K562 (cell line): ENCODE data around the gene CYS1. TPM values are rescaled to one million over a fixed set of nuclear protein-coding genes. Genes with fewer than 3 reads are reported as not detected.

Experiments
- ATAC-seq: fragments of 200-7000 bp; cut with Tn5 transposase; 3 replicates; pipeline ENCODE4 v1.9.1; 2020; ENCODE audit warnings: moderate library complexity
- BruUV-seq: library from RNA; stranded (reverse); fragments of 400-500 nt; replicated peaks from 2 replicates; lab custom pipeline; 2021; lab: Mats Ljungman, UMichigan
- CTCF ChIA-PET: fragments of 300-600 bp; formaldehyde crosslinking; extraction: SDS; loops from one replicate; lab custom pipeline; 2021; ENCODE audit warnings: low intra/inter-chr PET ratio; lab: Yijun Ruan, JAX
- POLR2A ChIA-PET: fragments of 300-600, 350-650 bp; sonication (Branson Sonifier 250); formaldehyde crosslinking; extraction: SDS; loops from one replicate; lab custom pipeline; 2021; ENCODE audit warnings: antibody characterized with exemption, inconsistent platforms; lab: Yijun Ruan, JAX
- DNase-seq, 4 experiments: peaks; one replicate each; pipeline versions ENCODE4 v3.0.0 to v3.0.0-alpha.2; 2011 to 2018; ENCODE audit warnings: low spot score in 3 of 4, mixed read lengths in 3 of 4; ENCODE audit errors: extremely low read depth in 1 of 4
- FAIRE-seq: peaks from 2 replicates; lab custom pipeline; 2011; peaks lifted over from hg19 to GRCh38; lab: Jason Lieb, UNC
- H2AFZ ChIP-seq: 2 replicates; pipeline ENCODE4 v1.6.0; 2011; ENCODE audit warnings: low read depth, low read length, control low read depth, inconsistent platforms
- H3K27ac ChIP-seq: fragments of 200-600 bp; 3 replicates; pipeline ENCODE4 v1.8.0; 2011; ENCODE audit warnings: low read depth, mild to moderate bottlenecking, control low read depth, inconsistent platforms, low read length, moderate library complexity, mixed read lengths; ENCODE audit errors: extremely low read depth
- H3K27me3 ChIP-seq, 2 experiments: fragments of 300-600 bp in 1 of 2; 2 replicates in 1 of 2; 3 replicates in 1 of 2; pipeline versions ENCODE4 v1.6.0 to v1.8.0; 2011; ENCODE audit warnings: inconsistent platforms in 2 of 2, low read length in 2 of 2, mild to moderate bottlenecking in 1 of 2, mixed read lengths in 1 of 2, moderate library complexity in 1 of 2; ENCODE audit not compliant: control insufficient read depth in 2 of 2, insufficient read depth in 2 of 2
- H3K36me3 ChIP-seq: fragments of 300-600 bp; 3 replicates; pipeline ENCODE4 v1.8.0; 2011; ENCODE audit warnings: mild to moderate bottlenecking, low read length, inconsistent platforms; ENCODE audit not compliant: control insufficient read depth, insufficient read depth
- H3K4me1 ChIP-seq, 2 experiments: fragments of 200-600 bp in 1 of 2; replicated peaks in 1 of 2; 2 replicates in 1 of 2; 3 replicates in 1 of 2; pipeline versions ENCODE4 v1.5.1 to v1.8.0; 2011; ENCODE audit warnings: inconsistent platforms in 2 of 2, low read length in 2 of 2, mild to moderate bottlenecking in 1 of 2, mixed read lengths in 1 of 2, moderate library complexity in 1 of 2; ENCODE audit not compliant: control insufficient read depth in 2 of 2, insufficient read depth in 2 of 2
- H3K4me2 ChIP-seq: 2 replicates; pipeline ENCODE4 v1.6.1; 2011; ENCODE audit warnings: low read length, control low read depth, inconsistent platforms, mixed read lengths; ENCODE audit not compliant: insufficient read depth
- H3K4me3 ChIP-seq: fragments of 200-600 bp; sonication (generic), shearing (Covaris generic); 2 replicates; pipeline ENCODE4 v1.5.1; 2016; ENCODE audit warnings: control low read depth, inconsistent platforms
- H3K79me2 ChIP-seq: fragments of 200-600 bp; 3 replicates; pipeline ENCODE4 v1.8.0; 2011; ENCODE audit warnings: low read length, inconsistent platforms; ENCODE audit not compliant: control insufficient read depth, insufficient read depth
- H3K9ac ChIP-seq, 2 experiments: 2 replicates each; pipeline versions ENCODE4 v1.6.0 to v1.6.1; 2011; ENCODE audit warnings: low read depth in 2 of 2, low read length in 2 of 2, control low read depth in 1 of 2, inconsistent platforms in 1 of 2, mild to moderate bottlenecking in 1 of 2, mixed read lengths in 1 of 2; ENCODE audit not compliant: insufficient read depth in 1 of 2
- H3K9me1 ChIP-seq: one replicate; pipeline ENCODE4 v1.6.0; 2011; ENCODE audit warnings: inconsistent platforms, mild to moderate bottlenecking, low read length, moderate library complexity; ENCODE audit not compliant: control insufficient read depth, insufficient read depth
- H3K9me3 ChIP-seq: replicated peaks from 2 replicates; pipeline ENCODE4 v1.5.1; 2011; ENCODE audit warnings: low read depth, low read length, inconsistent platforms; ENCODE audit not compliant: control insufficient read depth, insufficient read depth
- H4K20me1 ChIP-seq: replicated peaks from 2 replicates; pipeline ENCODE4 v1.6.1; 2011; ENCODE audit warnings: low read length, inconsistent platforms, mixed read lengths; ENCODE audit not compliant: control insufficient read depth, insufficient read depth
- ARID1B ChIP-seq: fragments of 450-650 bp; IDR thresholded peaks from 2 replicates; pipeline ENCODE4 v1.6.1; 2016; ENCODE audit warnings: antibody characterized with exemption, mild to moderate bottlenecking, inconsistent platforms
- L3MBTL2 ChIP-seq: fragments of 450-650 bp; IDR thresholded peaks from 2 replicates; pipeline ENCODE4 v1.6.1; 2016; ENCODE audit warnings: mild to moderate bottlenecking, moderate library complexity
- NKRF ChIP-seq: fragments of 450-650 bp; IDR thresholded peaks from 2 replicates; pipeline ENCODE4 v1.6.1; 2016; ENCODE audit warnings: borderline replicate concordance
- NR2F6 ChIP-seq: fragments of 450-650 bp; formaldehyde crosslinking; IDR thresholded peaks from 2 replicates; pipeline ENCODE4 v1.4.0; 2020; ENCODE audit warnings: mild to moderate bottlenecking
- NR4A1 ChIP-seq, 2 experiments: fragments of 250-450 bp in 1 of 2; fragments of 450-650 bp in 1 of 2; sonication (Bioruptor Pico) in 1 of 2; IDR thresholded peaks; 2 replicates each; pipeline versions ENCODE4 v1.4.0 to v1.6.1; 2016 to 2020; ENCODE audit warnings: mild to moderate bottlenecking in 2 of 2, missing compliant biosample characterization in 1 of 2, missing genetic modification characterization in 1 of 2, moderate library complexity in 1 of 2
- POLR2AphosphoS5 ChIP-seq: IDR thresholded peaks from 2 replicates; pipeline ENCODE4 v1.6.1; 2011; ENCODE audit warnings: mild to moderate bottlenecking, low read depth, low read length, moderate library complexity; ENCODE audit not compliant: control insufficient read depth, insufficient read depth
- POLR2G ChIP-seq: fragments of 200-400 bp; formaldehyde crosslinking; IDR thresholded peaks from 2 replicates; pipeline ENCODE4 v1.6.1; 2017; ENCODE audit warnings: low read depth, mild to moderate bottlenecking, antibody characterized with exemption, low read length, moderate library complexity
- POLR3A ChIP-seq: IDR thresholded peaks from 2 replicates; pipeline ENCODE4 v1.6.1; 2011; ENCODE audit warnings: borderline replicate concordance, mild to moderate bottlenecking, moderate library complexity; ENCODE audit not compliant: insufficient read length, insufficient read depth; ENCODE audit errors: extremely low read depth
- RBFOX2 ChIP-seq: fragments of 200-400 bp; formaldehyde crosslinking; IDR thresholded peaks from 2 replicates; pipeline ENCODE4 v1.6.1; 2017; ENCODE audit warnings: low read depth, mild to moderate bottlenecking, low read length, moderate library complexity
- SUPT5H ChIP-seq: fragments of 450-650 bp; IDR thresholded peaks from 2 replicates; pipeline ENCODE4 v1.6.1; 2016
- ZBED1 ChIP-seq: IDR thresholded peaks from 2 replicates; pipeline ENCODE4 v1.6.1; 2014
- ZNF121 ChIP-seq: sonication (generic); formaldehyde crosslinking; conservative IDR thresholded peaks from 2 replicates; pipeline ENCODE4 v1.8.0; 2022; ENCODE audit warnings: missing genetic modification reagents
- ZNF57 ChIP-seq: fragments of 450-650 bp; formaldehyde crosslinking; IDR thresholded peaks from 2 replicates; pipeline ENCODE4 v1.4.0; 2020; ENCODE audit warnings: mild to moderate bottlenecking, moderate library complexity
- ZNF780A ChIP-seq: fragments of 250-450 bp; sonication (Bioruptor Pico); IDR thresholded peaks from 2 replicates; pipeline ENCODE4 v1.5.0; 2021; ENCODE audit warnings: mild to moderate bottlenecking
- ZZZ3 ChIP-seq: fragments of 450-650 bp; IDR thresholded peaks from 2 replicates; pipeline ENCODE4 v1.6.1; 2016; ENCODE audit warnings: antibody characterized with exemption, mild to moderate bottlenecking, moderate library complexity
- WGBS: fragments of 100-300 bp; shearing (Covaris generic); methylation state at CpG from one replicate; pipeline ENCODE4 v1.1.6; 2016; ENCODE audit warnings: low coverage, mixed read lengths; ENCODE audit not compliant: insufficient coverage; ENCODE audit errors: missing lambda C conversion rate; 5-methylcytosine and 5-hydroxymethylcytosine counted together
- in situ Hi-C: fragments of 300-500 bp; cut with MboI; formaldehyde crosslinking; loops from 4 replicates; pipeline ENCODE4 v1.15.0; 2018; ENCODE audit warnings: inconsistent platforms, mixed read lengths
- intact Hi-C: fragments of 100-400 bp; cut with micrococcal nuclease; formaldehyde crosslinking; loops from 2 replicates; pipeline ENCODE4 v1.14.2; 2022
- polyA plus RNA-seq, 8 experiments: library from polyadenylated mRNA; depleted of rRNA in 4 of 8; stranded (reverse) in 5 of 8; unstranded in 3 of 8; fragments of >200 nt; fragmentation: Nextera tagmentation in 2 of 8; fragmentation: Illumina TruSeq in 1 of 8; extraction: Ambion mirVana in 2 of 8; extraction: Trizol in 1 of 8; gene quantifications; 2 replicates each; pipeline versions ENCODE4 v1.2.1 to v1.2.3, GENCODE V29; 2011 to 2014; ENCODE audit warnings: inconsistent platforms in 1 of 8, missing spikeins in 1 of 8
- total RNA-seq, 7 experiments: library from RNA; depleted of rRNA in 6 of 7; stranded (reverse); fragments of >200 nt in 6 of 7; fragmentation: Illumina TruSeq in 2 of 7; extraction: Trizol in 2 of 7; gene quantifications; 2 replicates each; pipeline versions ENCODE4 v1.2.1 to v1.2.3, GENCODE V29; 2011 to 2021; ENCODE audit warnings: low replicate concordance in 1 of 7
- TF ChIP-seq, protein P1 (sequence below), 2 experiments: fragments of 450-650 bp in 1 of 2; IDR thresholded peaks; 2 replicates each; pipeline ENCODE4 v1.6.1; 2011 to 2017; ENCODE audit warnings: low read depth in 2 of 2, antibody characterized with exemption in 1 of 2, borderline replicate concordance in 1 of 2, low read length in 1 of 2, mild to moderate bottlenecking in 1 of 2, mixed read lengths in 1 of 2; ENCODE audit not compliant: control insufficient read depth in 1 of 2

The CYS1 gene
- total and polyA plus RNA-seq, 9 of the 15 experiments (the other 6 are each of a cell fraction or from before 2014, with no cell fraction given), result 0.11 to 0.13 TPM; not detected in 7

- H3K79me2 ChIP-seq, result peaks cover 81% of the 10 kb centered on the region
- ATAC-seq (no peak), DNase-seq (peak in 1 of 4 experiments; percentile 3), FAIRE-seq (no peak)
- no peaks in the 10 kb centered on the region for H3K9me3 ChIP-seq
- H3K27ac ChIP-seq, result no peak overlapping the region
- H3K27me3 ChIP-seq, result no peaks in the 10 kb centered on the region
- WGBS, result 92% methylated on average over 6 of the region's 6 CpGs
- 0 out of 2 replicates have a peak overlapping the region, but pooled peaks have one; percentile 6 for H3K4me2 ChIP-seq
- no TSS peak for BruUV-seq
- peaks cover 79% of the 10 kb centered on the region for H3K36me3 ChIP-seq
- no peak overlapping the region for H3K4me3 ChIP-seq
- H3K4me1 ChIP-seq, result peaks cover 14 to 22% of the 10 kb centered on the region in 2 experiments; a peak in 4 of 5 replicates
- H4K20me1 ChIP-seq, result peaks cover 3% of the 10 kb centered on the region; the same call in 1 of the 2 replicates
- intact Hi-C loops, result no loop called here
- no peaks in the 10 kb centered on the region for H3K9me1 ChIP-seq
- peak overlapping the region in 1 of 2 experiments; percentile 74; a peak in 1 of 4 replicates for H3K9ac ChIP-seq
- H2AFZ ChIP-seq, result no peak overlapping the region
- POLR2A ChIA-PET, result interaction anchor here (0.6 to 5.1 kb wide), 10 partner anchors 8 to 705 kb away, joined by 3 to 44 read pairs (median 3); no protein-coding TSS in a partner anchor
- in situ Hi-C loops, result no loop called here
- CTCF ChIA-PET, result interaction anchor here (1.1 kb wide), 1 partner anchor 308 kb away, joined by 3 read pairs; no protein-coding TSS in a partner anchor
- TF ChIP-seq ZZZ3 (no peak), ZNF780A (CRISPR knock-in tag) (no peak), ZNF121 (CRISPR knock-in tag) (peak; percentile 68), NR2F6 (CRISPR knock-in tag) (no peak), L3MBTL2 (no peak), NR4A1 (CRISPR knock-in tag; IDR thresholded peaks at IDR 0.05) (no peak), NR4A1 (tag; IDR thresholded peaks at IDR 0.05) (no peak), ARID1B (no peak), POLR2G (0 out of 2 replicates have a peak, but pooled peaks have one; percentile 17), POLR3A (no peak), RBFOX2 (peak; percentile 52; the same call in 1 of the 2 replicates), ZNF57 (CRISPR knock-in tag) (no peak), ZBED1 (0 out of 2 replicates have a peak, but pooled peaks have one; percentile 58), SUPT5H (peak; percentile 47; the same call in 1 of the 2 replicates), NKRF (no peak), POLR2AphosphoS5 (peak; percentile 75)
- TF ChIP-seq, protein P1, sequence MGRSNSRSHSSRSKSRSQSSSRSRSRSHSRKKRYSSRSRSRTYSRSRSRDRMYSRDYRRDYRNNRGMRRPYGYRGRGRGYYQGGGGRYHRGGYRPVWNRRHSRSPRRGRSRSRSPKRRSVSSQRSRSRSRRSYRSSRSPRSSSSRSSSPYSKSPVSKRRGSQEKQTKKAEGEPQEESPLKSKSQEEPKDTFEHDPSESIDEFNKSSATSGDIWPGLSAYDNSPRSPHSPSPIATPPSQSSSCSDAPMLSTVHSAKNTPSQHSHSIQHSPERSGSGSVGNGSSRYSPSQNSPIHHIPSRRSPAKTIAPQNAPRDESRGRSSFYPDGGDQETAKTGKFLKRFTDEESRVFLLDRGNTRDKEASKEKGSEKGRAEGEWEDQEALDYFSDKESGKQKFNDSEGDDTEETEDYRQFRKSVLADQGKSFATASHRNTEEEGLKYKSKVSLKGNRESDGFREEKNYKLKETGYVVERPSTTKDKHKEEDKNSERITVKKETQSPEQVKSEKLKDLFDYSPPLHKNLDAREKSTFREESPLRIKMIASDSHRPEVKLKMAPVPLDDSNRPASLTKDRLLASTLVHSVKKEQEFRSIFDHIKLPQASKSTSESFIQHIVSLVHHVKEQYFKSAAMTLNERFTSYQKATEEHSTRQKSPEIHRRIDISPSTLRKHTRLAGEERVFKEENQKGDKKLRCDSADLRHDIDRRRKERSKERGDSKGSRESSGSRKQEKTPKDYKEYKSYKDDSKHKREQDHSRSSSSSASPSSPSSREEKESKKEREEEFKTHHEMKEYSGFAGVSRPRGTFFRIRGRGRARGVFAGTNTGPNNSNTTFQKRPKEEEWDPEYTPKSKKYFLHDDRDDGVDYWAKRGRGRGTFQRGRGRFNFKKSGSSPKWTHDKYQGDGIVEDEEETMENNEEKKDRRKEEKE (IDR thresholded peaks at IDR 0.05; ENCODE audit: borderline replicate concordance in 1 of 2, control insufficient read depth in 1 of 2, low read depth in 2 of 2, low read length in 1 of 2), result 0 out of 4 replicates have a peak, but pooled peaks of 1 of the 2 experiments have one; percentile 33
Observed at GRCh38 chr2:10125842-10126631, 45.8 kb upstream of the CYS1 start.
